Skin epidermis (tissue), 12 donors: ENCODE measurements around the gene PDX1.
"Not testable (repeated sequence)": the region's sequence is repeated elsewhere in the genome, so short reads cannot be mapped to it uniquely, and the experiment has no call there.

Experiments
- H3K27ac ChIP-seq, 21 experiments: fragments of 200-600 bp; sonication (generic) in 11 of 21; one replicate each; pipeline ENCODE4 v1.5.0; 2020; ENCODE audit warnings: mild to moderate bottlenecking in 3 of 21, inconsistent platforms in 2 of 21, moderate library complexity in 2 of 21
- H3K4me3 ChIP-seq, 7 experiments: fragments of 200-600 bp; sonication (generic) in 2 of 7; one replicate each; pipeline ENCODE4 v1.5.0; 2020; ENCODE audit warnings: inconsistent platforms in 2 of 7, mild to moderate bottlenecking in 2 of 7, moderate library complexity in 1 of 7

PDX1 gene

GRCh38 chr13:27953676-27954405 lies 34.0 kb downstream of the PDX1 start:
- Histone ChIP-seq H3K27ac (peak overlapping the region in 2 of 21 experiments; percentile 7 to 50), H3K4me3 (peak overlapping the region; percentile 18 to 41 (median 29))

- Histone ChIP-seq H3K27ac (peak overlapping the region in 1 of 21 experiments; percentile 50), H3K4me3 (peak overlapping the region; percentile 18 to 41 (median 29))
Measured at GRCh38 chr13:27954406-27954851, 34.6 kb downstream of the PDX1 start.

- Histone ChIP-seq H3K27ac (no peak overlapping the region), H3K4me3 (no peak overlapping the region)
Measured at GRCh38 chr13:27955014-27955591, 35.3 kb downstream of the PDX1 start.

- H3K27ac ChIP-seq, result no peak overlapping the region
- no peak overlapping the region for H3K4me3 ChIP-seq
Measured at GRCh38 chr13:27956576-27957300, 36.9 kb downstream of the PDX1 start.

- no peak overlapping the region for H3K27ac ChIP-seq
- H3K4me3 ChIP-seq, result peak overlapping the region in 3 of 7 experiments; percentile 2 to 27 (median 23)
Measured at GRCh38 chr13:27959976-27960361, 40.2 kb downstream of the PDX1 start.

GRCh38 chr13:27960362-27961226 lies 40.8 kb downstream of the PDX1 start:
- Histone ChIP-seq H3K27ac (no peak overlapping the region), H3K4me3 (peak overlapping the region in 5 of 7 experiments; percentile 2 to 27 (median 15))

- H3K27ac ChIP-seq, result no peak overlapping the region
- peak overlapping the region in 3 of 7 experiments; percentile 2 to 27 (median 15) for H3K4me3 ChIP-seq
Measured at GRCh38 chr13:27961227-27962085, 41.7 kb downstream of the PDX1 start.

GRCh38 chr13:27962128-27962841 lies 42.5 kb downstream of the PDX1 start:
- H3K27ac ChIP-seq, result no peak overlapping the region

GRCh38 chr13:27962982-27963381 lies 43.2 kb downstream of the PDX1 start:
- H3K4me3 ChIP-seq, result no peak overlapping the region
- no peak overlapping the region for H3K27ac ChIP-seq

More at GRCh38 chr13:27962128-27962841, 42.5 kb downstream of the PDX1 start:
- no peak overlapping the region for H3K4me3 ChIP-seq

GRCh38 chr13:27963491-27963890 lies 43.7 kb downstream of the PDX1 start:
- Histone ChIP-seq H3K27ac (no peak overlapping the region), H3K4me3 (no peak overlapping the region)

- not testable (repeated sequence) for H3K27ac ChIP-seq, H3K4me3 ChIP-seq
Measured at GRCh38 chr13:27964206-27964605, 44.4 kb downstream of the PDX1 start.

GRCh38 chr13:27964741-27965323 lies 45.0 kb downstream of the PDX1 start:
- H3K27ac ChIP-seq, result no peak overlapping the region
- no peak overlapping the region for H3K4me3 ChIP-seq

- Histone ChIP-seq H3K27ac (no peak overlapping the region), H3K4me3 (no peak overlapping the region)
Measured at GRCh38 chr13:27965343-27965739, 45.5 kb downstream of the PDX1 start.

- no peak overlapping the region for H3K27ac ChIP-seq
Measured at GRCh38 chr13:27965740-27966640, 46.2 kb downstream of the PDX1 start.

GRCh38 chr13:27966641-27967202 lies 46.9 kb downstream of the PDX1 start:
- no peak overlapping the region for H3K4me3 ChIP-seq
- H3K27ac ChIP-seq, result no peak overlapping the region

More at GRCh38 chr13:27965740-27966640, 46.2 kb downstream of the PDX1 start:
- no peak overlapping the region for H3K4me3 ChIP-seq

GRCh38 chr13:27967203-27967735 lies 47.5 kb downstream of the PDX1 start:
- Histone ChIP-seq H3K27ac (no peak overlapping the region), H3K4me3 (no peak overlapping the region)
